Panc1 (cell line): Measurements from ENCODE around the gene RASSF7. TPM values are rescaled to one million over a fixed set of nuclear protein-coding genes. Genes with fewer than 3 reads are reported as not detected.

Source experiments
- ATAC-seq: fragments of 200-7000 bp; cut with Tn5 transposase; 2 replicates; pipeline ENCODE4 v1.9.1; 2020; ENCODE audit warnings: mild to moderate bottlenecking, moderate library complexity
- BruUV-seq: library from RNA; stranded (reverse); fragments of 400-500 nt; replicated peaks from 2 replicates; lab custom pipeline; 2021; lab: Mats Ljungman, UMichigan
- CTCF ChIA-PET: fragments of 300-600 bp; sonication (Branson Sonifier 250); formaldehyde crosslinking; loops from one replicate; lab custom pipeline; 2022; ENCODE audit warnings: antibody characterized with exemption; lab: Charles Lee
- POLR2A ChIA-PET: fragments of 300-600 bp; sonication (Branson Sonifier 250); formaldehyde crosslinking; loops from one replicate; lab custom pipeline; 2022; ENCODE audit warnings: antibody characterized with exemption; lab: Charles Lee
- DNase-seq: peaks from one replicate; pipeline ENCODE4 v3.0.0-alpha.2; 2010; ENCODE audit warnings: low read depth, low spot score
- H3K27ac ChIP-seq: 2 replicates; pipeline ENCODE4 v1.5.1; 2011; ENCODE audit warnings: mild to moderate bottlenecking, low read length, inconsistent platforms
- H3K27me3 ChIP-seq: fragments of 200-500 bp; sonication (Bioruptor generic); 2 replicates; pipeline ENCODE4 v1.6.0; 2014; ENCODE audit warnings: low read length, inconsistent platforms; ENCODE audit not compliant: control insufficient read depth, insufficient read depth
- H3K36me3 ChIP-seq: fragments of 200-500 bp; sonication (Bioruptor generic); 2 replicates; pipeline ENCODE4 v1.5.1; 2014; ENCODE audit warnings: inconsistent platforms, mild to moderate bottlenecking, low read length, moderate library complexity; ENCODE audit not compliant: control insufficient read depth, insufficient read depth
- H3K4me1 ChIP-seq: 2 replicates; pipeline ENCODE4 v1.5.1; 2011; ENCODE audit warnings: inconsistent platforms, mild to moderate bottlenecking, low read length, moderate library complexity; ENCODE audit not compliant: control insufficient read depth, insufficient read depth
- H3K4me3 ChIP-seq, 2 experiments: 2 replicates each; pipeline ENCODE4 v1.5.1; 2011 to 2012; ENCODE audit warnings: low read depth in 2 of 2, low read length in 2 of 2, mild to moderate bottlenecking in 2 of 2, inconsistent platforms in 1 of 2, moderate library complexity in 1 of 2
- H3K9me3 ChIP-seq: fragments of 200-500 bp; sonication (Bioruptor generic); 2 replicates; pipeline ENCODE4 v1.5.1; 2014; ENCODE audit warnings: low read depth, mild to moderate bottlenecking, inconsistent platforms, low read length, moderate library complexity; ENCODE audit not compliant: control insufficient read depth, insufficient read depth
- CTCF ChIP-seq: fragments of 450-650 bp; IDR thresholded peaks from 2 replicates; pipeline ENCODE4 v1.5.1; 2017; ENCODE audit warnings: mild to moderate bottlenecking
- POLR2AphosphoS5 ChIP-seq: IDR thresholded peaks from 2 replicates; pipeline ENCODE4 v1.6.1; 2012; ENCODE audit warnings: mild to moderate bottlenecking, low read depth, low read length, moderate library complexity
- SIN3A ChIP-seq: IDR thresholded peaks from 2 replicates; pipeline ENCODE4 v1.6.1; 2012; ENCODE audit warnings: low read depth, mild to moderate bottlenecking, low read length, moderate library complexity, borderline replicate concordance; ENCODE audit not compliant: insufficient read depth
- TCF7L2 ChIP-seq: IDR thresholded peaks from 2 replicates; pipeline ENCODE4 v1.6.1; 2011; ENCODE audit warnings: mild to moderate bottlenecking, low read depth, low read length, inconsistent platforms
- in situ Hi-C: cut with HindIII; loops from 2 replicates; pipeline ENCODE4 v1.10.0; 2016; ENCODE audit warnings: low sequenced_read_pairs, low pct_unique_long_range_greater_than_20kb
- intact Hi-C: fragments of 100-400 bp; cut with micrococcal nuclease; formaldehyde crosslinking; loops from one replicate; pipeline ENCODE4 v1.10.0; 2022; ENCODE audit not compliant: unreplicated experiment
- total RNA-seq: library from RNA; stranded (reverse); gene quantifications from one replicate; pipeline ENCODE4 v1.2.1, GENCODE V29; 2021; ENCODE audit not compliant: unreplicated experiment
- TF ChIP-seq, protein P1 (sequence below), 2 experiments: IDR thresholded peaks; 2 replicates each; pipeline ENCODE4 v1.6.1; 2011 to 2012; ENCODE audit warnings: low read depth in 2 of 2, control low read depth in 1 of 2, low read length in 1 of 2, mild to moderate bottlenecking in 1 of 2, moderate library complexity in 1 of 2; ENCODE audit not compliant: insufficient read depth in 1 of 2

Gene RASSF7
- total RNA-seq, 1 experiment from 2014 or later = 81.8 TPM

GRCh38 chr11:535210-535518 is 25.6 kb upstream of the RASSF7 start:
- DNase-seq (no peak), ATAC-seq (peak; percentile 12)
- Histone ChIP-seq H3K27me3 (no peaks in the 10 kb centered on the region), H3K4me3 (peak overlapping the region; percentile 69 to 90), H3K9me3 (no peaks in the 10 kb centered on the region), H3K36me3 (peaks cover 3% of the 10 kb centered on the region; the same call in 1 of the 2 replicates), H3K27ac (no peak overlapping the region), H3K4me1 (peaks cover 34% of the 10 kb centered on the region)
- no peak for TF ChIP-seq TCF7L2
- no peak for TF ChIP-seq SIN3A
- no peak for TF ChIP-seq CTCF
- no peak for TF ChIP-seq POLR2AphosphoS5
- TF ChIP-seq, protein P1, sequence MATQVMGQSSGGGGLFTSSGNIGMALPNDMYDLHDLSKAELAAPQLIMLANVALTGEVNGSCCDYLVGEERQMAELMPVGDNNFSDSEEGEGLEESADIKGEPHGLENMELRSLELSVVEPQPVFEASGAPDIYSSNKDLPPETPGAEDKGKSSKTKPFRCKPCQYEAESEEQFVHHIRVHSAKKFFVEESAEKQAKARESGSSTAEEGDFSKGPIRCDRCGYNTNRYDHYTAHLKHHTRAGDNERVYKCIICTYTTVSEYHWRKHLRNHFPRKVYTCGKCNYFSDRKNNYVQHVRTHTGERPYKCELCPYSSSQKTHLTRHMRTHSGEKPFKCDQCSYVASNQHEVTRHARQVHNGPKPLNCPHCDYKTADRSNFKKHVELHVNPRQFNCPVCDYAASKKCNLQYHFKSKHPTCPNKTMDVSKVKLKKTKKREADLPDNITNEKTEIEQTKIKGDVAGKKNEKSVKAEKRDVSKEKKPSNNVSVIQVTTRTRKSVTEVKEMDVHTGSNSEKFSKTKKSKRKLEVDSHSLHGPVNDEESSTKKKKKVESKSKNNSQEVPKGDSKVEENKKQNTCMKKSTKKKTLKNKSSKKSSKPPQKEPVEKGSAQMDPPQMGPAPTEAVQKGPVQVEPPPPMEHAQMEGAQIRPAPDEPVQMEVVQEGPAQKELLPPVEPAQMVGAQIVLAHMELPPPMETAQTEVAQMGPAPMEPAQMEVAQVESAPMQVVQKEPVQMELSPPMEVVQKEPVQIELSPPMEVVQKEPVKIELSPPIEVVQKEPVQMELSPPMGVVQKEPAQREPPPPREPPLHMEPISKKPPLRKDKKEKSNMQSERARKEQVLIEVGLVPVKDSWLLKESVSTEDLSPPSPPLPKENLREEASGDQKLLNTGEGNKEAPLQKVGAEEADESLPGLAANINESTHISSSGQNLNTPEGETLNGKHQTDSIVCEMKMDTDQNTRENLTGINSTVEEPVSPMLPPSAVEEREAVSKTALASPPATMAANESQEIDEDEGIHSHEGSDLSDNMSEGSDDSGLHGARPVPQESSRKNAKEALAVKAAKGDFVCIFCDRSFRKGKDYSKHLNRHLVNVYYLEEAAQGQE (IDR thresholded peaks at IDR 0.05; ENCODE audit: insufficient read depth in 1 of 2, low read depth in 2 of 2, low read length in 1 of 2) = no peak
- BruUV-seq = no TSS peak
- ChIA-PET CTCF (no interaction called here), POLR2A (interaction anchor here (1.0 kb wide), 1 partner anchor 16 kb away, joined by 3 read pairs; no protein-coding TSS in a partner anchor)
- intact Hi-C loops = no loop called here
- in situ Hi-C loops = no loop called here

DNA sequence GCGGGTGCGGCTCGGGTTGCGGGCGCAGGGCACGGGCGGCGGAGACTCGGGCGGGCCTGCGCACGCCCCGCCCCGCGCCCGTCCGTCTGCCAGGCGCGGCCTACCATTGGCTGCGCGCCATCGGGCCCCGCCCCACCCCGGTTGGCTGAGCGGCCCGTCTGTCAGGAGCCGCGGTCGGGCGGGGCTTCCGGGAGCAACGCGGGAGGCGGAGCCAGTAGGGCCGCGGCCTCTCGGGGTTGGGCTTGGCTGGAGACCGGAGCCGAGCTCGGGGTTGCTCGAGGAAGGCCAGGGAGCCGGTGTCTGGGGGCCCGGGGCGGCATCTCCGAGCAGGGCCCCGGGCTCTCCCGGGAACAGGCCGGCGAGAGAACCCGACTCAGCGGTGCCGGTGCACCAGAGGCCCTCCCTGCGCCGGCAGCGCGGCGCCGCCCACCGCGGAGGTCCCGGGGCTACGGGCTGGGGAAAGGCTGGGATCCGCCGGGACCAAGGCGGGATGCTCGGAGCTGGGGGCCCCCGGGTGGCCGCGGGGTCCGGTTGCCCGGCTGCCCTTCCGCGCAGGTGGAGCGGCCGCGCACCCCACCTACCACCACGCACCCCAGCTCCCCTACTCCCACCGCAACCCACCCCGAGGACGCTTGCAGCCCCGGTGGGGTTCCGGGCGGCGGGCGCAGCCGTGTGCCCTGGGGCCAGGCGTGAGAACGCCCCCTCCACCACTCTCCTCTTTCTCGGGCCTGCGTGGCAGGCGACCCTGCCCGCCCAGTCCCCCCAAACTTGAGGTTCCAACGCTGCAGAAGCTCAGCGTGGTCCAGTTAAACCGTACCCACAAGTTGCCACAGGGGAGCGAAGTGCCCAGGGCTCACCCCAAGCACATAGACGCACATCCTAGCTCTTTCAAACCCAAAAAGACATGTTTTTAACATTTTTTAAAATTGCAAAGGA is 25.0 kb upstream of the RASSF7 start, which contains the start of gene HRAS:
Gene HRAS (minus strand): TSS at position 58 of the 936 bp plus-strand sequence.
- peaks cover 35% of the 10 kb centered on the region for H3K4me1 ChIP-seq
- no peaks in the 10 kb centered on the region for H3K9me3 ChIP-seq
- H3K36me3 ChIP-seq = peaks cover 3% of the 10 kb centered on the region; the same call in 1 of the 2 replicates
- in situ Hi-C loops (no loop called here), intact Hi-C loops (no loop called here)
- ATAC-seq (peak; percentile 83), DNase-seq (peak; percentile 68)
- POLR2A ChIA-PET = interaction anchor here (0.6 to 1.0 kb wide), 3 partner anchors 17 to 169 kb away, joined by 3 to 11 read pairs (median 3); no protein-coding TSS in a partner anchor
- BruUV-seq = no TSS peak
- TF ChIP-seq, protein P1 (IDR thresholded peaks at IDR 0.05; ENCODE audit: insufficient read depth in 1 of 2, low read depth in 2 of 2, low read length in 1 of 2) = 0 out of 4 replicates have a peak, but pooled peaks of 1 of the 2 experiments have one; percentile 41
- TF ChIP-seq TCF7L2 (no peak), POLR2AphosphoS5 (peak; percentile 89), SIN3A (peak; percentile 73; the same call in 1 of the 2 replicates), CTCF (no peak)
- H3K27ac ChIP-seq = peak within 1 kb of the TSS; percentile 79
- peak within 1 kb of the TSS; percentile 69 to 90 for H3K4me3 ChIP-seq
- no peaks in the 10 kb centered on the region for H3K27me3 ChIP-seq
- CTCF ChIA-PET = interaction anchor here (0.6 to 0.8 kb wide), 4 partner anchors 17 to 1847 kb away, joined by 3 to 4 read pairs (median 3); no protein-coding TSS in a partner anchor
